GM03348 (cell line): ENCODE measurements around the gene VMP1.

Source experiments
- DNase-seq: peaks from one replicate; pipeline ENCODE4 v3.0.0; 2012; ENCODE audit warnings: low spot score

The VMP1 gene

DNA sequence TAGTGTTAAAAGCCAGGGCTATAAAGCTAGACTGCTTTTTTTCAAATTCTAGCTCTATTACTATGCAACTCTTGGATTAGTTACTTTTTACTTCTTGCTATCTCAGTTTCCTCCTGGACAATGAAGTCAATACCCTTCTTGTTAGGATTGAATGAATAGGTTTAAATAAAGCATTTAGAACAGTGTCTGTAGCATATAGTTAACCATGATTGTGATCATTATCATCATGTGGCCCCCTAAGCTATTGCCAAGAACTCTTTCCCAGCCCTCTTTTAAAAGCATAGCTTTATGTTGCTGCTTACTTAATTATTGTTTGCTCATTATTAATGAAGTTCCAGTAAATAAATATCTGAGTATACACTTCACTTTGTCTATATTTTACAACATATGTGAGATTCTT lies 4.5 kb downstream of the VMP1 start:
- DNase-seq: no peak

GRCh38 chr17:59712862-59713261 lies 5.4 kb downstream of the VMP1 start:
- no peak for DNase-seq

DNA sequence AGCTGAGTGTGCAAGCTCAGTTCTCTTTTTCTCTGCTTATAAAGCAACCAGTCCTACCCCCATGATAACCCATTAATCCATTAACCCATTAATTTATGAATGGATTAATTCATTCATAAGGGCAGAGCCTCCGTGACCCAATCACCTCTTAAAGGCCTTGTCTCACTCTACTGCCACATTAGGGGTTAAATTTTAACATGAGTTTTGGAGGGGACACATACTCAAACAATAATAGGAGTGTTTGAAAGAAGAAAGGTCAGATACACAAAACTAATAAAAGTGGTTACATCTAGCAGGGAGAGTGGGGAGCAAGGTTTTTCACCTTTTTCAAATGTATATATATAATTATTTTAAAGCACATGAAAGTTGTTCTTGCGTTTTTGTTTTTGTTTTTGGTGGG lies 6.8 kb downstream of the VMP1 start:
- DNase-seq: no peak

DNA sequence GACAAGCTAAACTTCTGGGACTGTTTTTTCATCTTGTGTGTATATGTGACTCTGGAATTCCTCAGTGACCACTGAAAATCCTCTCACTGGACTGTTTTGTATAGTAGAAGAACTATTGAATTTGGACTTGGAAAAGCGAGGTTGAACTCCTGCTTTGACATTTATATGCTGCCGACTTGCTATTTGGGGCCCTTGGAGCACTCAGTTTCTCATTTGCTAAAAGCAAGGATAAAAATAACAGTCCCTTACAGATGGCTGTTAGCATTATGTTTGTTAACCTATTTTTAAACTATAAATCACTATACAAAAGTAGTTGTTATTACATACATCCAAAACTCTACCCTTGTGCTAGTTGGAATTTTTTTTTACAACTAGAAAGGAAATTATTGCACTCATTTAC lies 9.0 kb downstream of the VMP1 start:
- no peak for DNase-seq

GRCh38 chr17:59719526-59719925 lies 12.1 kb downstream of the VMP1 start:
- DNase-seq: no peak

GRCh38 chr17:59722623-59723022 lies 15.2 kb downstream of the VMP1 start:
- DNase-seq: no peak

- DNase-seq: no peak
Measured at GRCh38 chr17:59723041-59723440, 15.6 kb downstream of the VMP1 start.

DNA sequence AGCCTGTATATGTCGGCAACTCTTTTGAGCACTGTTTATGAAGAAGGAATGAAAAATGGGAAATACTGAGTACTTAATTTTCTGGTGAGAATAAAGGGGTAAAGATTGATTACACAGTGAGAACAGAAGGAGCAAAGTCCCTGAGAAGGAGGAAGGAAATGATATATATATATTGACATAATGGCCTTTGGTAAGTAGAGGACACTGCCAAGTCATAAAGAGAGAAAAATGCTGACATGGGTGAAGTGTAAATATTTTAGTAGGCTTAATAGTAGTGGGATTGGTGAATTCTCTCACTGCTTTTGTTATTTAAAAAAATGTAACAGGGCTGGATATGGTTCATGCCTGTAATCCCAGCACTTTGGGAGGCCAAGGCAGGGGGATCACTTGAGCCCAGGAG lies 16.2 kb downstream of the VMP1 start:
- DNase-seq: no peak

- DNase-seq: peak; percentile 54
Measured at GRCh38 chr17:59725691-59726090, 18.2 kb downstream of the VMP1 start.

- DNase-seq: no peak
Measured at GRCh38 chr17:59727817-59728533, 20.5 kb downstream of the VMP1 start.

DNA sequence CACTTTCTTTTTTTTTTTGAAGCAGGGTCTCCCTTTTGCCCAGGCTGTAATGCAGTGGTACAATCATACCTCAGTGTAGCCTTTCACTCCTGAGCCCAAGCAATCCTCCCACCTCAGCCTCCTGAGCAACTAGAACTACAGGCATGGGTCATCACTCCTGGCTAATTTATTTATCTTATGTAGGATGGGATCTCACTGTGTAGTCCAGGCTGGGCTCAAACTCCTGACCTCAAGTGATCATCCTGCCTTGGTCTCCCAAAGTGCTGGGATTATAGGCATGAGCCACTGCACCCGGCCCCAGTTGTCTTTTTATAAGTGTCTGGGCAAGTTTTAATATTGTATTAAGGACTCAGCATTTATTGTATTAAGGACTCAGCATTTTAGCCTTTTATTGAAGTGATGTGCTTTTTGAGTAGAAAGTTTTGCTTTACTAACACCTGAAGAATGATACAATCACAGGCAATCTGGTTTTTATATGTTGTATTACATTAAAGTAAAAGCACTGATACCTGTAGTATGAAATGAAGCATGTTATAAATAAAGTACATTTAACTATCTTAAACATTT lies 22.9 kb downstream of the VMP1 start:
- DNase-seq: no peak

DNA sequence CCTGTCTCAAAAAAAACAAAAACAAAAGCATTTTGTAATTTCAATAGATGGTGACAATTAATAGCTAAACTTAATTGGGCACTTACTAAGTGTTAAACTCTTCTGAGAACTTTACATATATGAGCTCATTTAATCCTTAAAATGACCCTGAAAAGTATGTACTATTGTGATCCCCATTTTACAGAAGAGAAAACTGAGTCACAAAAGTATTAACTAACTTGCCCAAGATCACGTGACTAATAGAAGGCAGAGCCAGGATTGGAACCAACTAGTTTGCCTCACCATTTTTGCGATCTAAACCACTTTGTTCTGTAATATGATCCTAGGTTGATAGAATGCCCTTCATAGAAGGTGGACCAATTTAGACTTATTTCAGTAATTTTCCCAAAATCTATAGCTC lies 26.2 kb downstream of the VMP1 start:
- no peak for DNase-seq

DNA sequence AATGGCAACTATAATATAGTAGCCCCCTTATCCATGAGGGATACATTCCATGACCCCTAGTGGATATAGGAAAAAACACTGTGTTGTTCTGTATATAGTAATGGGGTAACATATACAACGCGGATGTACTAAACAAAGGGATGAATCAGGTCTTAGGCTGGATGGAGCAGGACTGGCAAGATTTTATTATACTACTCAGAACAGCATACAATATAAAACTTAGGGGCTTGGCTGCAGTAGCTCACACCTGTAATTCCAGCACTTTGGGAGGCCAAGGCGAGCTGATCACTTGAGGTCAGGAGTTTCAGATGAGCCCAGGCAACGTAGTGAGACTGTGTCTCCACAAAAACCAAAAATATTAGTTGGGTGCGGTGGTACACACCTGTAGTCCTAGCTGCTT lies 26.8 kb downstream of the VMP1 start:
- no peak for DNase-seq

- no peak for DNase-seq
Measured at GRCh38 chr17:59737324-59737723, 29.9 kb downstream of the VMP1 start.

DNA sequence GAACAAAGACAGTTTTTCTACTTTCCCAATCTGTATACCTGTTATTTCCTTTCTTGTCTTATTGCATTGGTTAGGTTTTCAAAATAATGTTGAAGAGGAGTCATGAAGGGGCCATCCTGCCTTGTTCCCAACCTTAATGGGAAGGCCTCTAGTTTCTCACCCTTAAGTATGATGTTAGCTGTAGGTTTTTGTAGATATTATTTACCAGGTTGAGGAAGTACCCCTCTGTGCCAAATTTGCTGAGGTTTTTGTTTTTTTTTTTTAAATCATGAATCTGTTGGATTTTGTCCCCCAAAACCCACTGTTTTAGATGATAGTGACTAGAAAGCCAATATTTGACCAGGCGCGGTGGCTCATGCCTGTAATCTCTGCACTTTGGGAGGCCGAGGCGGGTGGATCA lies 36.4 kb downstream of the VMP1 start:
- DNase-seq: no peak

DNA sequence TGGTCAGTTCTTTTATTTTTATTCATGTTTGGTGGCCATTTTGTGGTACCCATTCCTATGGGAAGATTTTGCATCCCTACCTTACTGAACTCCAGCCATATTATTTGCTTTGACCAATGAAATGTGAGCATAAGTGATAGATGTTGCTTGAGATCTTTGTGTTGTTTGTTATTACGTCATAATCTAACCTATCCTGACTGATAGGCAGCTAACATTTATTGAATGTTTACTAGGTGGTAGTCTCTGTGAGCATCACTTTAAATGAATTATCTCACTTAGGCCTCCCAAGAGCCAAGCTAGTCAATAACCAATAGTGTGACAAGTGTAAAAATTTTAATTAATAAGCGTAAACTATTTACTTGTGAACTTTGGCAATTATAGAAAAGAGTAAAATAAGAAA lies 37.6 kb downstream of the VMP1 start:
- no peak for DNase-seq

DNA sequence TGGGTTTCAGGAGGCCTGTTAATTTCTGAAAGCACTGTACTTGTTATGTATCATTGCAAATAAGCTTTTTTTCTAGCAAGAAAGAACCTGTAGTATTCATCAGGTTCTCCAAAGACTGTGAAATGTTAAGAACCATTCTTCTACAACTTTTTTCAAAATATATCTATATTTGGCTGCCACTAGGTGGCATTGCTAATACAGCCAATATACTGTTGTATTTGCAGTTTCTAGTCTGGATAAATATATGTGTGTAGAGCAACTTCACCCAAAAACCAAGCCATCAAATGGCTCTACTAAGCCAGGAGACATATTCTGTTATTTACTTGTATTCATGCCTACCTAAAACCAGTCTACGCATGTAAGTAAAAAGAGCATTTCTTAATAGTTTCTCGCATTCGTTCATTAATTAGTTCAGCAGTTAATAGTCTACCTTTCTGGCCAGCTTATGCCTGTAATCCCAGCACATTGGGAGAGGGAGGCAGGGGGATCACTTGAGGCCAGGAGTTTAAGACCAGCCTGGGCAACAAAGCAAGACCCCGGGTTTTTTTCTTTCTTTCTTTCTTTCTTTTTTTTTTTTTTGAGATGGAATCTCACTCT lies 39.5 kb downstream of the VMP1 start:
- DNase-seq: peak; percentile 55

GRCh38 chr17:59748591-59748990 lies 41.1 kb downstream of the VMP1 start:
- no peak for DNase-seq

DNA sequence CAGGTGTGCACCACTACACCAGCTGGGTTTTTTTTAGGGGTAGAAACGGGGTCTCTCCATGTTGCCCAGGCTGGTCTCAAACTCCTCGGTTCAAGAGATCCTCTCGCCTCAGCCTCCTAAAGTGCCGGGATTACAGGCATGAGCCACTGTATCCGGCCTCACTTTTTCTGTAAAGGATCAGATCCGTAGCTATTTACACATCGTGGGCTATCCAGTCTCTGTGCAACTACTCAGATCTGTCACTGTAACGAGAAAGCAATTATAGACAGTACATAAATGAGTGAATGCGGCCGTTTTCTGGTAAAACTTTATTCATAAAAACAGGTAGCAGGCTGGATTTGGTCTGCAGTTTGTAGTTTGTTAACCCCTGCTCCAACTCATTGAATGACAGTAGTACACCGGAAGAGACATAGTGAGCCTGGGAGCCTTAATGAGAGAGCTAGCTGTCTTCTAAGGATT lies 44.5 kb downstream of the VMP1 start:
- no peak for DNase-seq

GRCh38 chr17:59752446-59752845 lies 45.0 kb downstream of the VMP1 start:
- DNase-seq: peak; percentile 23

DNA sequence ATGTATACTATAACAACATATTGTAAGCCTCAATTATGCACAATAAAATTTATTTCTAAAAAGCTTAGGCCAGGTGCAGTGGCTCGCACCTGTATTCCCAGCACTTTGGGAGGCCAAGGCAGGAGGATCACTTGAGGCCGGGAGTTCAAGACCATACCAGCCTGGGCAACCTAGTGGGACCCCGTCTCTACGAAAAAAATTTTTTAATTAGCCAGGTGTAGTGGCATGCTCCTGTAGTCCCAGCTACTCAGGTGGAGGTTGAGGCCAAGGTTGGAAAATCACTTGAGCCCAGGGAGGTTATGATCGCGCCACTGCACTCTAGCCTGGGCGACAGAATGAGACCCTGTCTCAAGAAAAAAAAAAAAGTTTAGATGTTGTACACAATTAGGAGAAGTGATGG lies 45.5 kb downstream of the VMP1 start:
- no peak for DNase-seq

DNA sequence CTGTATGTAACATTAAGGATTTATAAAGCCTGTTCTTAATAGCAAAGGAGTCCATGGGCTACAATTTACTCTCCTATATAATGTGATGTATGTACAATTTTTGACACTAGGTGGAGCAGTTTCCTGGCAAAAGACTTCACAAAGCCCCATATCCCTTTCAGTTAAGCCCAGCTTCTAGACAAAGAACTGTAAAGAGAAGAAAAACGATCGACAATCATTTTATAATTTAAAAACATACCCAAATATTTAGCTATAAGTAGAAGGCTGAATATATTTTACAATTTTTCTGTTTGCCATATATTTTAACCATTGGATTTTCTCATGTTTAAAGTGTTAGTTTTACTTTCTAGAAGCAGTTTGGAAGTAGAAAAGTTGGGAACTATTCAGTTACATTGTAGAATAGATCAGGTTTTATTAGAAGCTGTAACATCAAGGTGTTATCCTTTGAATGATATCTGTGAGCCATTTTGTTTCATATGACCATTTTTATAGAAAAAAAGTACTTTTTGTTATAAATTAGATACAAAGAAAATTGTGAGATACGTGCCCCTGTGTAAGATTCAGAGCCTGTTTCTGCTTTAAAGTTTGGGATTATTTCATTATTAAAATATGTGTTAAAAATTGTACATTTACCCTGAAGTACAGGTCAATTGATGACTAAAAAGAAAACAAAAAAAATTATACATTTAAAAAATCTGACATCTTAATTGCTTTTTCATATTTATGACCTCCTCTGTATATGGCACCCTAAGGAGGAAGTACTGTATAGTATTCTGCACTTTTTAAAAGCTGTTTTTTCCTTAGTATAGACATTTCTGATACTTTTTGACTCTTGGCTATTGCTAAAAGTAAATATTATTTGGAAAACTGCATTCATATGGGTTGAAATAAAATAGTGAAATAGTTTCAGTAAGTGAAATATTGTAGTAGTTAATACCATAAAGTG lies 46.3 kb downstream of the VMP1 start:
- peak; percentile 78 for DNase-seq

GRCh38 chr17:59754552-59754951 lies 47.1 kb downstream of the VMP1 start:
- DNase-seq: peak; percentile 62
